HCT116 (cell line): Measurements from ENCODE around the gene TMEM156.

Experiments
- CEBPB ChIP-seq: IDR thresholded peaks from 2 replicates; pipeline ENCODE4 v1.6.1; 2012; ENCODE audit warnings: low read depth
- EZH2 ChIP-seq: fragments of 200-600 bp; sonication (generic); IDR thresholded peaks from 2 replicates; pipeline ENCODE4 v1.6.1; 2017; ENCODE audit warnings: antibody characterized with exemption, mixed run types
- EZH2phosphoT487 ChIP-seq: fragments of 200-600 bp; IDR thresholded peaks from 2 replicates; pipeline ENCODE4 v1.6.1; 2018; ENCODE audit warnings: antibody characterized with exemption, borderline replicate concordance
- POLR2A ChIP-seq: IDR thresholded peaks from 2 replicates; pipeline ENCODE4 v1.7.0; 2011; ENCODE audit warnings: borderline replicate concordance; ENCODE audit not compliant: insufficient read depth, insufficient read length; ENCODE audit errors: extremely low read depth
- ZFX ChIP-seq: fragments of 450-650 bp; IDR thresholded peaks from 2 replicates; pipeline ENCODE4 v1.6.1; 2017
- TF ChIP-seq, protein P1 (sequence below), 3 experiments: fragments of 200-600 bp in 1 of 3; sonication (generic) in 1 of 3; IDR thresholded peaks in 2 of 3; conservative IDR thresholded peaks in 1 of 3; 2 replicates each; pipeline ENCODE4 v1.5.1; 2012 to 2017; ENCODE audit warnings: low read depth in 2 of 3, low read length in 2 of 3, antibody characterized with exemption in 1 of 3, borderline replicate concordance in 1 of 3, control low read depth in 1 of 3, mild to moderate bottlenecking in 1 of 3, mixed read lengths in 1 of 3, mixed run types in 1 of 3, moderate library complexity in 1 of 3; ENCODE audit not compliant: insufficient read depth in 1 of 3
- TF ChIP-seq, protein P2 (sequence below): IDR thresholded peaks from 2 replicates; pipeline ENCODE4 v1.6.1; 2011; ENCODE audit warnings: mild to moderate bottlenecking, low read length, moderate library complexity; ENCODE audit not compliant: insufficient replicate concordance; ENCODE audit errors: extremely low read depth
- TF ChIP-seq, protein P3 (sequence below): IDR thresholded peaks from 2 replicates; pipeline ENCODE4 v1.6.1; 2012; ENCODE audit warnings: low read depth

DNA sequence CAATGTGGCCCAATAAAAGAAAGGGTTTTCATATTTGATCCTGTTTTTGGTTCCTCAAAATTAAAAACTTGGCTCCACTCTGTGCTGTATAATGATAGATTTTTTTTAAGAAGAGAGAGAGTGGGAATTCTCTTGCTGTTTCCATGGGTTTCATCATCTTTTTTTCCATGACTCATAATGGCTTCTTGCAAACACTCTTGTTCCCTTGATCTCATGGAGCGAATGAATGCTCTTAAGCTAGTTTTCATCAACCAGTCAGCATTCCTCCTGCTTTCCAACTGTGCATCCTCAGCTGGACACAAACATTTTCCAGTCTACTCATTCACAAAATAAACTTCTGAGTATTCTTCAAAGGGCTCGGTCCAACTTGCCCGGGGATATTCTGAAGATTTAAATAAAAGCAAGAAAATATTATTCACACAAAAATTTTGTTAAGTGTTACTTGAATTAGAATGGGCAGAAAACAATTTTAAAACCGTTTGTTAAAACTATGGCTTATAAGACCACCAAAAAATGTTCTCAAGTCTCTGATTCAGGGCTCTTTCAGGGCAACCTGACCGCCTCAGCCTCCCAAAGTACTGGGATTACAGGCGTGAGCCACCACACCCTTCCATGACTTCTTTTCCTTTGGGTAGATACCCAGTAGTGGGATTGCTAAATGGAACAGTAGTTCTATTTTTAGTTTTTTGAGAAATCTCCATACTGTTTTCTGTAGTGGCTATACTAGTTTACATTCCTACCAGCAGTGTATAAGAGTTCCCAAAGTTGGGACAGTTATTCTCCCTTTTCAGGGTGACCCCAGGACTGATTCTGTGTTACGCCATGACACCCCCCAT is 64.7 kb downstream of the TMEM156 start:
- TF ChIP-seq, protein P1, sequence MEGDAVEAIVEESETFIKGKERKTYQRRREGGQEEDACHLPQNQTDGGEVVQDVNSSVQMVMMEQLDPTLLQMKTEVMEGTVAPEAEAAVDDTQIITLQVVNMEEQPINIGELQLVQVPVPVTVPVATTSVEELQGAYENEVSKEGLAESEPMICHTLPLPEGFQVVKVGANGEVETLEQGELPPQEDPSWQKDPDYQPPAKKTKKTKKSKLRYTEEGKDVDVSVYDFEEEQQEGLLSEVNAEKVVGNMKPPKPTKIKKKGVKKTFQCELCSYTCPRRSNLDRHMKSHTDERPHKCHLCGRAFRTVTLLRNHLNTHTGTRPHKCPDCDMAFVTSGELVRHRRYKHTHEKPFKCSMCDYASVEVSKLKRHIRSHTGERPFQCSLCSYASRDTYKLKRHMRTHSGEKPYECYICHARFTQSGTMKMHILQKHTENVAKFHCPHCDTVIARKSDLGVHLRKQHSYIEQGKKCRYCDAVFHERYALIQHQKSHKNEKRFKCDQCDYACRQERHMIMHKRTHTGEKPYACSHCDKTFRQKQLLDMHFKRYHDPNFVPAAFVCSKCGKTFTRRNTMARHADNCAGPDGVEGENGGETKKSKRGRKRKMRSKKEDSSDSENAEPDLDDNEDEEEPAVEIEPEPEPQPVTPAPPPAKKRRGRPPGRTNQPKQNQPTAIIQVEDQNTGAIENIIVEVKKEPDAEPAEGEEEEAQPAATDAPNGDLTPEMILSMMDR (IDR thresholded peaks at IDR 0.05 in 2 of 3, conservative IDR thresholded peaks at IDR 0.05 in 1 of 3; ENCODE audit: borderline replicate concordance in 1 of 3, insufficient read depth in 1 of 3, low read depth in 2 of 3, low read length in 2 of 3) = no peak
- TF ChIP-seq, protein P2, sequence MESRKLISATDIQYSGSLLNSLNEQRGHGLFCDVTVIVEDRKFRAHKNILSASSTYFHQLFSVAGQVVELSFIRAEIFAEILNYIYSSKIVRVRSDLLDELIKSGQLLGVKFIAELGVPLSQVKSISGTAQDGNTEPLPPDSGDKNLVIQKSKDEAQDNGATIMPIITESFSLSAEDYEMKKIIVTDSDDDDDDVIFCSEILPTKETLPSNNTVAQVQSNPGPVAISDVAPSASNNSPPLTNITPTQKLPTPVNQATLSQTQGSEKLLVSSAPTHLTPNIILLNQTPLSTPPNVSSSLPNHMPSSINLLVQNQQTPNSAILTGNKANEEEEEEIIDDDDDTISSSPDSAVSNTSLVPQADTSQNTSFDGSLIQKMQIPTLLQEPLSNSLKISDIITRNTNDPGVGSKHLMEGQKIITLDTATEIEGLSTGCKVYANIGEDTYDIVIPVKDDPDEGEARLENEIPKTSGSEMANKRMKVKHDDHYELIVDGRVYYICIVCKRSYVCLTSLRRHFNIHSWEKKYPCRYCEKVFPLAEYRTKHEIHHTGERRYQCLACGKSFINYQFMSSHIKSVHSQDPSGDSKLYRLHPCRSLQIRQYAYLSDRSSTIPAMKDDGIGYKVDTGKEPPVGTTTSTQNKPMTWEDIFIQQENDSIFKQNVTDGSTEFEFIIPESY = no peak
- TF ChIP-seq ZFX (no peak), EZH2phosphoT487 (no peak), CEBPB (peak; percentile 95), POLR2A (no peak), EZH2 (no peak)
- TF ChIP-seq, protein P3, sequence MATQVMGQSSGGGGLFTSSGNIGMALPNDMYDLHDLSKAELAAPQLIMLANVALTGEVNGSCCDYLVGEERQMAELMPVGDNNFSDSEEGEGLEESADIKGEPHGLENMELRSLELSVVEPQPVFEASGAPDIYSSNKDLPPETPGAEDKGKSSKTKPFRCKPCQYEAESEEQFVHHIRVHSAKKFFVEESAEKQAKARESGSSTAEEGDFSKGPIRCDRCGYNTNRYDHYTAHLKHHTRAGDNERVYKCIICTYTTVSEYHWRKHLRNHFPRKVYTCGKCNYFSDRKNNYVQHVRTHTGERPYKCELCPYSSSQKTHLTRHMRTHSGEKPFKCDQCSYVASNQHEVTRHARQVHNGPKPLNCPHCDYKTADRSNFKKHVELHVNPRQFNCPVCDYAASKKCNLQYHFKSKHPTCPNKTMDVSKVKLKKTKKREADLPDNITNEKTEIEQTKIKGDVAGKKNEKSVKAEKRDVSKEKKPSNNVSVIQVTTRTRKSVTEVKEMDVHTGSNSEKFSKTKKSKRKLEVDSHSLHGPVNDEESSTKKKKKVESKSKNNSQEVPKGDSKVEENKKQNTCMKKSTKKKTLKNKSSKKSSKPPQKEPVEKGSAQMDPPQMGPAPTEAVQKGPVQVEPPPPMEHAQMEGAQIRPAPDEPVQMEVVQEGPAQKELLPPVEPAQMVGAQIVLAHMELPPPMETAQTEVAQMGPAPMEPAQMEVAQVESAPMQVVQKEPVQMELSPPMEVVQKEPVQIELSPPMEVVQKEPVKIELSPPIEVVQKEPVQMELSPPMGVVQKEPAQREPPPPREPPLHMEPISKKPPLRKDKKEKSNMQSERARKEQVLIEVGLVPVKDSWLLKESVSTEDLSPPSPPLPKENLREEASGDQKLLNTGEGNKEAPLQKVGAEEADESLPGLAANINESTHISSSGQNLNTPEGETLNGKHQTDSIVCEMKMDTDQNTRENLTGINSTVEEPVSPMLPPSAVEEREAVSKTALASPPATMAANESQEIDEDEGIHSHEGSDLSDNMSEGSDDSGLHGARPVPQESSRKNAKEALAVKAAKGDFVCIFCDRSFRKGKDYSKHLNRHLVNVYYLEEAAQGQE = no peak
